Ascending aorta (tissue), 2 donors: ENCODE results near the gene METTL15. TPM values are rescaled to one million over a fixed set of nuclear protein-coding genes. Genes with fewer than 3 reads are reported as not detected.
"Not testable (repeated sequence)": the region's sequence is repeated elsewhere in the genome, so short reads cannot be mapped to it uniquely, and the experiment has no call there.

Source experiments
- DNase-seq, 2 donors: peaks; one replicate each; pipeline ENCODE4 v3.0.0-alpha.2; 2019; ENCODE audit warnings: low spot score in 2 of 2
- H3K27ac ChIP-seq, 2 donors: fragments of 200-600 bp; sonication (generic); one replicate each; pipeline ENCODE4 v1.5.1; 2016 to 2017; ENCODE audit warnings: mild to moderate bottlenecking in 1 of 2
- H3K27me3 ChIP-seq: fragments of 200-600 bp; sonication (generic); one replicate; pipeline ENCODE4 v1.5.1; 2017
- H3K36me3 ChIP-seq, 2 donors: fragments of 200-600 bp; sonication (generic); one replicate each; pipeline ENCODE4 v1.5.1; 2016
- H3K4me1 ChIP-seq, 2 donors: fragments of 200-600 bp; sonication (generic); one replicate each; pipeline ENCODE4 v1.5.1; 2016 to 2017; ENCODE audit warnings: mild to moderate bottlenecking in 1 of 2
- H3K4me3 ChIP-seq, 2 donors: fragments of 200-600 bp; sonication (generic); one replicate each; pipeline ENCODE4 v1.5.1; 2016 to 2017; ENCODE audit warnings: mild to moderate bottlenecking in 1 of 2
- H3K9me3 ChIP-seq, 2 donors: fragments of 200-600 bp; sonication (generic); one replicate each; pipeline ENCODE4 v1.5.1; 2016
- CTCF ChIP-seq, 3 experiments: fragments of 200-600 bp in 2 of 3; fragments of 450-650 bp in 1 of 3; sonication (generic) in 2 of 3; IDR thresholded peaks; one replicate each; pipeline ENCODE4 v1.5.1; 2016 to 2019; ENCODE audit warnings: antibody characterized with exemption in 3 of 3, mild to moderate bottlenecking in 1 of 3, moderate library complexity in 1 of 3
- intact Hi-C: fragments of 100-400 bp; cut with DNase I; formaldehyde crosslinking; loops from one replicate; pipeline ENCODE4 v1.15.1; 2023
- total RNA-seq: library from RNA; depleted of rRNA; stranded (reverse); fragments of >200 nt; gene quantifications from one replicate; pipeline ENCODE4 v1.1.0, GENCODE V29; 2016

Gene METTL15
- total RNA-seq, 1 donor from 2014 or later = 0.32 TPM

DNA sequence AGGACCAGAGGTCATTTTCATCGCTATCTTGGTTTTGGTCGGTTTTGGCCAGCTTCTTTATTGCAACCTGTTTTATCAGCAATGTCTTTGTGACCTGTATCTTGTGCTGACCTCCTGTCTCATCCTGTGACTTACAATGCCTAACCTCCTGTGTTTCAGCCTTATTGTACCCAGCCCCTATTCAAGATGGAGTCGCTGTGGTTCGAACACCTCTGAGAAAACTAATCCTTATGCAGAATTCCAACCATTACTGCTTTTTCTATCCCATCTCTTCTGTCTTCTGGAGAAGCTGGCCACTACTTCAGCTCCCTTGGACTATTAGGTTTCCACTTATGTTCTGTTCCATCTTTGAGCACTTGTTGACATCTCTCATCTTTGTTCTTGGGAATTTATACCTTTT is 62.6 kb downstream of the METTL15 start:
- Histone ChIP-seq H3K4me1 (no peaks in the 10 kb centered on the region), H3K9me3 (peaks cover 0 to 3% of the 10 kb centered on the region in 2 donors)

GRCh38 chr11:28176351-28176750 is 68.2 kb downstream of the METTL15 start:
- intact Hi-C loops = no loop called here
- H3K4me3 ChIP-seq = no peak overlapping the region

More for the DNA sequence above, 62.6 kb downstream of the METTL15 start:
- H3K36me3 ChIP-seq = peaks cover 0 to 4% of the 10 kb centered on the region in 2 donors
- no peaks in the 10 kb centered on the region for H3K27me3 ChIP-seq
- intact Hi-C loops = no loop called here
- no peak overlapping the region for H3K4me3 ChIP-seq
- TF ChIP-seq CTCF (IDR thresholded peaks at IDR 0.05) = no peak
- DNase-seq = no peak
- no peak overlapping the region for H3K27ac ChIP-seq

DNA sequence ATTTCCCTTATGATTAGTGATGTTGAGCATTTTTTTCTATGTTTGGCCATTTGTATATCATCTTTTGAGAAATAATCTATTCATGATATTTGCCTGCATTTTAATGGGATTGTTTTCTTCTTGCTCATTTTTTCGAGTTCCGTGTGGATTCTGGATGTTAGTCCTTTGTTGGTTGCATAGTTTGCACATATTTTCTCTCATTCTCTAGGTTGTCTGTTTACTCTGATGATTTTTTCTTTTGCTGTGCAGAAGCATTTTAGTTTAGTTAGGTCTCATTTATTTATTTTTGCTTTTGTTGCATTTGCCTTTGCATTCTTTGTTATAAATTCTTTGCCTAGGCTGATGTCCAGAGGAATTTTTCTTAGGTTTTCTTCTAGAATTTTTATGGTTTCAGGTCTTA is 87.3 kb downstream of the METTL15 start:
- DNase-seq = no peak
- Histone ChIP-seq H3K4me3 (no peak overlapping the region), H3K4me1 (no peaks in the 10 kb centered on the region), H3K27me3 (no peaks in the 10 kb centered on the region), H3K27ac (no peak overlapping the region), H3K36me3 (peaks cover 0 to 4% of the 10 kb centered on the region in 2 donors), H3K9me3 (no peaks in the 10 kb centered on the region)
- intact Hi-C loops = no loop called here
- TF ChIP-seq CTCF (IDR thresholded peaks at IDR 0.05) = no peak

More at GRCh38 chr11:28176351-28176750, 68.2 kb downstream of the METTL15 start:
- DNase-seq = no peak
- H3K9me3 ChIP-seq = no peaks in the 10 kb centered on the region
- TF ChIP-seq CTCF (IDR thresholded peaks at IDR 0.05) = no peak
- H3K27me3 ChIP-seq = no peaks in the 10 kb centered on the region
- H3K27ac ChIP-seq = no peak overlapping the region
- peaks cover 0 to 4% of the 10 kb centered on the region in 2 donors for H3K36me3 ChIP-seq
- no peaks in the 10 kb centered on the region for H3K4me1 ChIP-seq

DNA sequence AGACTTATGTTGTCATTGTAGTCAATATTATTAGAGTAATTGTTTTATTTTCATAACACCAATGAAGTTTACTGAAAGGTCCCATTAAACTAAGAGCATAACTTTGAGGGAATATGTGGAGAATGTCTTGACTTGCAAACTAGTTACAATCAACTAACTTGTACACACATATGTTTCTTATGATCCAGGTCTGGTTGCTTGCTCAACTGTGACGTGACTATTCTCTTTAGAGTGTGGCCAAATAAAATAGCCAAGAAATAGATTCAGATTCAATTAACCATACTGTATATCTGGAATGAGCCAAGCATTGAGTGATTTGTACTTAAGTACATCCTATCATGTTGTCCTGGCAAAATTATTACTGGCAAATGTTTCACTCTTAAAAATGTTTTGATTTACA is 101.7 kb downstream of the METTL15 start:
- Histone ChIP-seq H3K27ac (no peak overlapping the region), H3K4me3 (no peak overlapping the region), H3K4me1 (no peaks in the 10 kb centered on the region), H3K9me3 (no peaks in the 10 kb centered on the region), H3K36me3 (peaks cover 0 to 9% of the 10 kb centered on the region in 2 donors), H3K27me3 (no peaks in the 10 kb centered on the region)
- TF ChIP-seq CTCF (IDR thresholded peaks at IDR 0.05) = no peak
- DNase-seq = no peak
- intact Hi-C loops = no loop called here

DNA sequence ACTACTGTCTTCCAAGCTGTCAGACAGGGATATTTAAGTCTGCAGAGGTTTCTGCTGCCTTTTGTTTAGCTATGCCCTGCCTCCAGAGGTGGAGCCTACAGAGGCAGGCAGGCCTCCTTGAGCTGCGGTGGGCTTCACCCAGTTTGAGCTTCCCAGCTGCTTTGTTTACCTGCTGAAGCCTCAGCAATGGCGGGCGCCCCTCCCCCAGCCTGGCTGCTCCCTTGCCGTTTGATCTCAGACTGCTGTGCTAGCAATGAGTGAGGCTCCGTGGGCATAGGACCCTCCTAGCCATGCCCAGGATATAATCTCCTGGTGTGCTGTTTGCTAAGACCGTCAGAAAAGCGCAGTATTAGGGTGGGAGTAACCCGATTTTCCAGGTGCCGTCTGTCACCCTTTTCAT is 113.9 kb downstream of the METTL15 start:
- H3K9me3 ChIP-seq = peaks cover 0 to 25% of the 10 kb centered on the region in 2 donors
- intact Hi-C loops = not testable (repeated sequence)

GRCh38 chr11:28223577-28223976 is 115.4 kb downstream of the METTL15 start:
- Histone ChIP-seq H3K27me3 (no peaks in the 10 kb centered on the region), H3K36me3 (peaks cover 0 to 4% of the 10 kb centered on the region in 2 donors), H3K4me1 (peaks cover 0 to 1% of the 10 kb centered on the region in 2 donors), H3K4me3 (no peak overlapping the region), H3K27ac (no peak overlapping the region), H3K9me3 (peaks cover 0 to 20% of the 10 kb centered on the region in 2 donors)
- TF ChIP-seq CTCF (IDR thresholded peaks at IDR 0.05) = no peak
- intact Hi-C loops = no loop called here
- no peak for DNase-seq

More for the DNA sequence above, 113.9 kb downstream of the METTL15 start:
- DNase-seq, H3K4me3 ChIP-seq, H3K27me3 ChIP-seq, H3K27ac ChIP-seq, H3K4me1 ChIP-seq, H3K36me3 ChIP-seq: not testable (repeated sequence)
